CD4-positive, alpha-beta T cell (primary cell): ENCODE results near the gene ADAMTS8. TPM values are rescaled to one million over a fixed set of nuclear protein-coding genes. Genes with fewer than 3 reads are reported as not detected.
A peak's percentile ranks its signal among the peaks of the same experiment; 100 is the strongest.

Experiments
- ATAC-seq: fragments of 200-7000 bp; cut with Tn5 transposase; one replicate; pipeline ENCODE4 v1.10.0; 2022; ENCODE audit warnings: mild to moderate bottlenecking; ENCODE audit not compliant: poor library complexity
- CTCF ChIA-PET: fragments of 350-600 bp; sonication (Branson Sonifier 250); formaldehyde crosslinking; loops from one replicate; lab custom pipeline; 2021; ENCODE audit warnings: antibody characterized with exemption, inconsistent platforms; lab: Charles Lee
- POLR2A ChIA-PET: fragments of 350-600 bp; sonication (Branson Sonifier 250); formaldehyde crosslinking; loops from one replicate; lab custom pipeline; 2021; ENCODE audit warnings: antibody characterized with exemption, inconsistent platforms; lab: Charles Lee
- DNase-seq, 14 experiments: peaks; one replicate each; pipeline ENCODE4 v3.0.0-alpha.2; 2013 to 2020; ENCODE audit warnings: mixed read lengths in 2 of 14
- H3K27ac ChIP-seq, 2 donors: one replicate each; pipeline versions ENCODE4 v1.5.1 to v1.7.0; 2013; ENCODE audit warnings: low read length in 2 of 2, low read depth in 1 of 2, mild to moderate bottlenecking in 1 of 2
- H3K27me3 ChIP-seq, 2 experiments: 1 replicate in 1 of 2; 2 replicates in 1 of 2; pipeline versions ENCODE4 v1.6.1 to v1.7.0; 2013; ENCODE audit warnings: low read length in 2 of 2, control low read depth in 1 of 2, mild to moderate bottlenecking in 1 of 2, moderate library complexity in 1 of 2; ENCODE audit not compliant: insufficient read depth in 2 of 2, control insufficient read depth in 1 of 2
- H3K36me3 ChIP-seq: one replicate; pipeline ENCODE4 v1.6.1; 2013; ENCODE audit warnings: low read length, control low read depth; ENCODE audit not compliant: insufficient read depth
- H3K4me1 ChIP-seq: one replicate; pipeline ENCODE4 v1.6.1; 2013; ENCODE audit warnings: low read length, control low read depth; ENCODE audit not compliant: insufficient read depth
- H3K4me3 ChIP-seq: one replicate; pipeline ENCODE4 v1.5.1; 2013; ENCODE audit warnings: mild to moderate bottlenecking, low read length, moderate library complexity
- H3K9me3 ChIP-seq, 2 experiments: 1 replicate in 1 of 2; 2 replicates in 1 of 2; pipeline versions ENCODE4 v1.6.1 to v1.7.0; 2013; ENCODE audit warnings: low read length in 2 of 2, mild to moderate bottlenecking in 2 of 2, control low read depth in 1 of 2, moderate library complexity in 1 of 2; ENCODE audit not compliant: control insufficient read depth in 1 of 2, insufficient read depth in 1 of 2
- H3K27ac Mint-ChIP-seq: one replicate; pipeline ENCODE4 v1.8.0; 2020; ENCODE audit warnings: mixed read lengths
- H3K27me3 Mint-ChIP-seq: one replicate; pipeline ENCODE4 v1.8.0; 2021; ENCODE audit warnings: mixed read lengths
- H3K36me3 Mint-ChIP-seq: one replicate; pipeline ENCODE4 v1.8.0; 2021; ENCODE audit warnings: low read depth, mixed read lengths
- H3K4me1 Mint-ChIP-seq: one replicate; pipeline ENCODE4 v1.8.0; 2021; ENCODE audit warnings: low read depth, mixed read lengths
- H3K4me3 Mint-ChIP-seq: one replicate; pipeline ENCODE4 v1.8.0; 2020; ENCODE audit warnings: mild to moderate bottlenecking, mixed read lengths
- H3K9me3 Mint-ChIP-seq: one replicate; pipeline ENCODE4 v1.8.0; 2020; ENCODE audit warnings: mixed read lengths
- intact Hi-C, 2 experiments: fragments of 100-400 bp; cut with DNase I in 1 of 2; cut with micrococcal nuclease in 1 of 2; formaldehyde crosslinking; loops; one replicate each; pipeline versions ENCODE4 v1.15.1 to v1.9.0; 2023 to 2025; cut with DNase I, micrococcal nuclease
- total RNA-seq, 174 experiments: library from RNA in 2 of 174; stranded (reverse) in 2 of 174; gene quantifications; one replicate each; pipeline ENCODE4 v1.2.3 and lab custom pipeline; 2021 to 2026
- TF ChIP-seq, protein P1 (sequence below): fragments of 200-600 bp; IDR thresholded peaks from one replicate; pipeline ENCODE4 v1.8.0; 2022; ENCODE audit warnings: antibody characterized with exemption, mild to moderate bottlenecking

Gene ADAMTS8
- total RNA-seq, 2 experiments from 2014 or later: not detected

GRCh38 chr11:130390071-130390758, 38.2 kb downstream of the ADAMTS8 start:
- H3K4me3 Mint-ChIP-seq: peak overlapping the region; percentile 81
- H3K27me3 Mint-ChIP-seq: no peaks in the 10 kb centered on the region
- peak overlapping the region; percentile 21 for H3K27ac Mint-ChIP-seq
- Histone ChIP-seq H3K9me3 (no peaks in the 10 kb centered on the region), H3K27ac (no peak overlapping the region), H3K27me3 (no peaks in the 10 kb centered on the region), H3K4me1 (peaks cover 14% of the 10 kb centered on the region), H3K4me3 (no peak overlapping the region), H3K36me3 (no peaks in the 10 kb centered on the region)
- no peaks in the 10 kb centered on the region for H3K36me3 Mint-ChIP-seq
- TF ChIP-seq, protein P1, sequence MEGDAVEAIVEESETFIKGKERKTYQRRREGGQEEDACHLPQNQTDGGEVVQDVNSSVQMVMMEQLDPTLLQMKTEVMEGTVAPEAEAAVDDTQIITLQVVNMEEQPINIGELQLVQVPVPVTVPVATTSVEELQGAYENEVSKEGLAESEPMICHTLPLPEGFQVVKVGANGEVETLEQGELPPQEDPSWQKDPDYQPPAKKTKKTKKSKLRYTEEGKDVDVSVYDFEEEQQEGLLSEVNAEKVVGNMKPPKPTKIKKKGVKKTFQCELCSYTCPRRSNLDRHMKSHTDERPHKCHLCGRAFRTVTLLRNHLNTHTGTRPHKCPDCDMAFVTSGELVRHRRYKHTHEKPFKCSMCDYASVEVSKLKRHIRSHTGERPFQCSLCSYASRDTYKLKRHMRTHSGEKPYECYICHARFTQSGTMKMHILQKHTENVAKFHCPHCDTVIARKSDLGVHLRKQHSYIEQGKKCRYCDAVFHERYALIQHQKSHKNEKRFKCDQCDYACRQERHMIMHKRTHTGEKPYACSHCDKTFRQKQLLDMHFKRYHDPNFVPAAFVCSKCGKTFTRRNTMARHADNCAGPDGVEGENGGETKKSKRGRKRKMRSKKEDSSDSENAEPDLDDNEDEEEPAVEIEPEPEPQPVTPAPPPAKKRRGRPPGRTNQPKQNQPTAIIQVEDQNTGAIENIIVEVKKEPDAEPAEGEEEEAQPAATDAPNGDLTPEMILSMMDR: no peak
- ChIA-PET POLR2A (no interaction called here), CTCF (no interaction called here)
- no peaks in the 10 kb centered on the region for H3K9me3 Mint-ChIP-seq
- DNase-seq: peak in 1 of 14 experiments; percentile 0
- H3K4me1 Mint-ChIP-seq: peaks cover 24% of the 10 kb centered on the region
- ATAC-seq: no peak
- intact Hi-C loops: no loop called here

- no peaks in the 10 kb centered on the region for H3K36me3 Mint-ChIP-seq
- H3K27me3 Mint-ChIP-seq: no peaks in the 10 kb centered on the region
- Histone ChIP-seq H3K27me3 (no peaks in the 10 kb centered on the region), H3K4me1 (peaks cover 14% of the 10 kb centered on the region), H3K4me3 (peak overlapping the region; percentile 42), H3K36me3 (no peaks in the 10 kb centered on the region), H3K9me3 (no peaks in the 10 kb centered on the region), H3K27ac (no peak overlapping the region)
- intact Hi-C loops: loop anchor here in 1 of 2 experiments (5.0 kb wide), 1 partner anchor 177 kb away; no protein-coding TSS in a partner anchor
- peak overlapping the region; percentile 81 for H3K4me3 Mint-ChIP-seq
- ATAC-seq (no peak), DNase-seq (peak in 6 of 14 experiments; percentile 2 to 79 (median 28))
- CTCF ChIA-PET: no interaction called here
- TF ChIP-seq, protein P1: no peak
- H3K4me1 Mint-ChIP-seq: peaks cover 24% of the 10 kb centered on the region
- POLR2A ChIA-PET: no interaction called here
- peak overlapping the region; percentile 21 for H3K27ac Mint-ChIP-seq
- H3K9me3 Mint-ChIP-seq: no peaks in the 10 kb centered on the region
These were observed 39.0 kb downstream of the ADAMTS8 start for GRCh38 chr11:130389335-130389935.

- H3K27ac ChIP-seq: peak overlapping the region in 1 of 2 donors; percentile 3
- Mint-ChIP-seq H3K36me3 (no peaks in the 10 kb centered on the region), H3K27me3 (no peaks in the 10 kb centered on the region), H3K9me3 (no peaks in the 10 kb centered on the region), H3K4me3 (peak overlapping the region; percentile 81), H3K4me1 (peaks cover 24% of the 10 kb centered on the region), H3K27ac (peak overlapping the region; percentile 21)
- peaks cover 14% of the 10 kb centered on the region for H3K4me1 ChIP-seq
- no peaks in the 10 kb centered on the region for H3K9me3 ChIP-seq
- intact Hi-C loops: loop anchor here in 1 of 2 experiments (5.0 kb wide), 1 partner anchor 176 kb away; no protein-coding TSS in a partner anchor
- POLR2A ChIA-PET: no interaction called here
- peak overlapping the region; percentile 42 for H3K4me3 ChIP-seq
- CTCF ChIA-PET: no interaction called here
- TF ChIP-seq, protein P1: no peak
- ATAC-seq: peak; percentile 54
- peak in 4 of 14 experiments; percentile 11 to 65 (median 41) for DNase-seq
- H3K27me3 ChIP-seq: no peaks in the 10 kb centered on the region
- H3K36me3 ChIP-seq: no peaks in the 10 kb centered on the region
These were observed 39.7 kb downstream of the ADAMTS8 start for GRCh38 chr11:130388607-130389205.
